CD4-positive, alpha-beta T cell treated with Interleukin-15 for 1 hour (primary cell): ENCODE data around the gene MIDN.

Source experiments
- DNase-seq: peaks from one replicate; pipeline ENCODE4 v3.0.0-alpha.2; 2020

The MIDN gene

GRCh38 chr19:1270854-1271527 is 22.6 kb downstream of the MIDN start:
- DNase-seq = no peak

DNA sequence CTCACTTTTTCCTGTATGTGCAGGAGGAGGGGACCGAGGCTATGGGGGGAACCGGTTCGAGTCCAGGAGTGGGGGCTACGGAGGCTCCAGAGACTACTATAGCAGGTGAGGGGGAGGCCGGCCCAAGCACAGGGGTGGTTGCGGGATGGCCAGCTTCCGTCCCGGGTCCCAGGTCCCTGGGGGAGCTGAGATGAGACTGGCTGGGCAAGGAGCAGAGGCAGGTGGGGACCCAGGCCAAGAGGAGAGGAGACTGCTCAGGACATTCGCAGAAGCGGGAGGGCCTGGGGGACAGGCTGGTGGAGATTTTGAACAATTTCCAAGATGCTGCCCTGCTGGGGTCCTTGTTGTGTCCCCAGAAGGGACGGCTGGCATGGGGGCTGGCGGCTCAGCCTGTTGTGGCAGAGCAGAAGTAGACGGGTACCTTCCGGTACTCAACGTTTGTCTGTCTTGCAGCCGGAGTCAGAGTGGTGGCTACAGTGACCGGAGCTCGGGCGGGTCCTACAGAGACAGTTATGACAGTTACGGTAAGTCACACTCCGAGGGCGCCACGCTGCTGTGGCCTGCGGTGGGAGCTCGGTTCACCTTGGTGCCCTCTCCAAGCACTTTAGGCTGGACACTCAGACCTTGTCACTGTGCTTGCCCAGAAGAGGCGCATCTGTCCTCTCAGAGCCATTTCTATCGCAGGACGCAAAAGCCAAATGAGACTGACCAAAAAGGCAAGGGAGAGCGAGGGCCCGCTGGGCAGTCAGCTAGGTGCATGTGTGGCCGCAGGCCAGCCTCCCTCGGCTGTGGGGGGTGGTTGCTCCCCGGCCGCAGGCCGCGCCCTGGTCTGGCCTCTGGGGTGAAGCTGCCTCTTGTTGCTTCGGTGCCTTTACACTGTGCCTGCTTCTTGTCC is 23.4 kb downstream of the MIDN start:
- no peak for DNase-seq

DNA sequence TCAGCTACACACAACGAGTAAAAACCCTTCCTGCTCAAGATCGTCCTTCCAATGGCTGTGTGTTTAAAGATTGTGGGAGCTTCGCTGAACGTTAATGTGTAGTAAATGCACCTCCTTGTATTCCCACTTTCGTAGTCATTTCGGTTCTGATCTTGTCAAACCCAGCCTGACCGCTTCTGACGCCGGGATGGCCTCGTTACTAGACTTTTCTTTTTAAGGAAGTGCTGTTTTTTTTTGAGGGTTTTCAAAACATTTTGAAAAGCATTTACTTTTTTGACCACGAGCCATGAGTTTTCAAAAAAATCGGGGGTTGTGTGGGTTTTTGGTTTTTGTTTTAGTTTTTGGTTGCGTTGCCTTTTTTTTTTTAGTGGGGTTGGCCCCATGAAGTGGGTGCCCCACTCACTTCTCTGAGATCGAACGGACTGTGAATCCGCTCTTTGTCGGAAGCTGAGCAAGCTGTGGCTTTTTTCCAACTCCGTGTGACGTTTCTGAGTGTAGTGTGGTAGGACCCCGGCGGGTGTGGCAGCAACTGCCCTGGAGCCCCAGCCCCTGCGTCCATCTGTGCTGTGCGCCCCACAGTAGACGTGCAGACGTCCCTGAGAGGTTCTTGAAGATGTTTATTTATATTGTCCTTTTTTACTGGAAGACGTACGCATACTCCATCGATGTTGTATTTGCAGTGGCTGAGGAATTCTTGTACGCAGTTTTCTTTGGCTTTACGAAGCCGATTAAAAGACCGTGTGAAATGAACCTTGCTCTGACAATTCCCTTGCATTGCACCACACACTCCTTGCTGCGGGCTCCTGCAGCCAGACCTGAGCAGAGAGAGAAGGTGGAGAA is 24.3 kb downstream of the MIDN start:
- no peak for DNase-seq

DNA sequence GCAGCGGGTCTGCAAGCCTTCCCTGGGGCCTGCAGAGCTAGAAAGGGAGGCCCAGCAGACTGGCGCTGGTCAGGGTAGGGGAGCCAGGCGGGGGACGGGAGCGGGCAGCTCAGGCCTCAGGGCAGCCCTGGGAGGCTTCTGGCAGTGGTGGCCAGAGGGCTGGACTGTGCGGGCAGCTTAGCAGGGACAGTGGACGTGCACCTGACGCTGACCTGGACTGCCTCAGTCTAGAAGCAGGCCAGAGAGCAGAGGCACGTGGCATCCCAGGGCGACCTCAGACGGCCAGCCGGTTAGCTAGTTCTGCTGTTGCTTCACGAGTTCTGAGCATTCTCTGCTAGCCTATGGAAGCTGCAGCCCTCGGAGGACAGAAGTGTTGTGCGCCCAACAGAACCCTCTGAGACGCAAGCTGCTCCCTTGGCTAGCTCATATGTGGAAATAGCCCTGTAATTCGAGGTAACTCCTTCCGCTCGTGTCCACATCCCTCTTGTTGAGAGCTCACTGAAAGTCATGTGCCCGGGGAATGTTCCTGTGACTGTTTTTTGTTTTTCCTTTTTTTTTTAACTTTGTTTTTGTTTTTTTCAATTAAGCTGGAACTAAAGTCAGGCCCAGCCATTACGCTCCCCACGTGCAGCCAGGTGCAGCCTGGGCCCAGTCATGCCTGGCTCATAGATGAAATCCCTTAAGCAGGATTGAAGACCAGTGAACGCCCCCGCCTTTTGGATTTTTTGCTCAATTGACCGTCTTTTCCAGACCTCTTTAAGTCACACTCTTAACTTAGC is 25.1 kb downstream of the MIDN start:
- DNase-seq = no peak

- no peak for DNase-seq
Measured at GRCh38 chr19:1274081-1274851, 25.9 kb downstream of the MIDN start.

GRCh38 chr19:1274852-1275259 is 26.5 kb downstream of the MIDN start:
- no peak for DNase-seq

- DNase-seq = peak; percentile 97
Measured at GRCh38 chr19:1275260-1275975, 27.0 kb downstream of the MIDN start, which contains the start of gene FAM174C. TSS of gene FAM174C (plus strand) at chr19:1275530. CDS start at chr19:1275550, 20 bp downstream.

DNA sequence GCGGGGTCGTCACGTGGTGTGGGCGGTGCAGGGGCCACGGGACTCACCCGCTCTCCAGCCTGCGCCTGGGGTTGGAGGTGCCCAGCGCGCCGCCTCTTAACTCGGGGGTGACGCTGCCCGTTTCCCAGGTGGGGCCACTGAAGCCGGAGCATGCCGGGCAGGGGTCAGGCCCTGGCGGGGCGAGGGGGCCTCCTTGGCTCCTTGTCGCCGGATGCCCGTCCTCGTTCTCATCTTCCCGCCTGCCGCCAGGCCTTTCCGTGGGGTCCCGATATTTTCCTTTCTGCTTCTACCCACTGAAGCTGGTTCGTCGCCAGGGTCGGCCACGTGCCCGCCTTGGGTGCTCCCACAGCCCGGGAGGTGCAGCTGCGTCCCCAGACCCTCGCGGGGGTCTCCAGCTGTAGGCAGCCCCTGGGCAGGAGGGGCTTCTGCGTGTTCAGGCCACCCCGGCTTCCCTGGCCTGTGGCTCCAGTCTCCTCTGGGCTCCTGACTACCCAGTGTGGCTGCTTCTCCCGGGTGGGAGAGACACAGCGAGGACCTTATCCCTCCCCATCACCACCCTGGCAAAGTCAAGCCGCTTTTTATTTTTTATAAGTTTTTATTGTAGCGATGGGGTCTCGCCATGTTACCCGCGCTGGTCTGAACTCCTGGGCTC is 27.7 kb downstream of the MIDN start:
- DNase-seq = no peak

DNA sequence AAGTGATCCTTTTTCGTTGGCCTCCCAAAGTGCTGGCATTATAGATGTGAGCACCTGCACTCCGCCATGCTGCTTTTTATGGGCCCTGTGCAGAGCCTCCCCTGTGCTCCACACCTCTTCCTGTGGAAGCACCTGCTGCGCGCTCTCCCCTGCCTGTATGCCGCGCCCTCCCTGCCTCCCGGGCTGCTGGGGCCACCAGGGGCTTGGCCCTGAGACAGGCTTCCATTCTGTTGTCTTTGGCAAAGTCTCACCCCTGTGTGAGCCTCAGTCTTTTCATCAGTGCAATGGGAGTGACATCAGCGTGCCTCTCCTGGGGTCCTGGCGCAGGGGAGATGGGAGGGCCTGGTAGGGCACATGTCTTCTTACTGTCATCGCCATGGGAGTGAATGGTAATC is 28.2 kb downstream of the MIDN start:
- no peak for DNase-seq

DNA sequence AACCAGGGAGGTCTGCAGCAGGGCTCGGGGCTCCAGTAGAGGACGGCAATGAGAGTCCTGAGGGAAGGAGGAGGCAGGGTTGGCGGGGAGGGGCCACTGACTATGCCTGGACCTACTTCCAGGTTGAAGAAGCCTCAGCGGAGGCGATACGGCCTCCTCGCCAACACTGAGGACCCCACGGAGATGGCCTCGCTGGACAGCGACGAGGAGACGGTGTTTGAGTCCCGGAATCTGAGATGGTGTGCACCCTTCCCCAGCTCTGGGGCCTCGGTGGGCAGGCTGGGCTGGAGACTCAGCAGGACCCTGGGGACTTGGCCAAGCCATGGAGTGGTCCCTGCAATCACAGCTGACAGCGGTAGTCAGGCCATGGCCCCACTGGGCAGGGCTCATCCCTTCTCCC is 28.7 kb downstream of the MIDN start:
- DNase-seq = no peak

DNA sequence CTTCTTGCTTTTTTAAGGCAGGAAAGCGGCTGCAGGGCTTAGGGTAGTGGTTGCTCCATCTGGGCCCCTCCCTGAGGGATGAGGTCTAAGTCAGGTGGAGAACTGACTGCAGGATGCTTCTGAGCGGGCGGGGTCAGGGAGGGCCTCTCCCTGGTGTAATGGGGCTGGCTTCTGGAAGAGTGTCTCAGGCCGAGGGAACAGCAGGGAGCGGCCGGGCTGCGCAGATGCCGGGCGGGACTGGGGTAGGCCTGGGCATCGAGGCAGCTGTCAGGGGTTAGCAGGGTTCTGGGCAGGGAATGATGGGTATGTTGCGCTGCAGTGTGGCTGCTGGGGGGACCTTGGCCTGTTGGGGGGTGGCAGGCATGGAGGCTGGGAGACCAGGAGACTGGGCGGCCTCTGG is 29.7 kb downstream of the MIDN start:
- DNase-seq = no peak

- DNase-seq = no peak
Measured at GRCh38 chr19:1278713-1279660, 30.6 kb downstream of the MIDN start.

GRCh38 chr19:1279782-1280341 is 31.5 kb downstream of the MIDN start:
- DNase-seq = peak; percentile 79

GRCh38 chr19:1280636-1281568 is 32.5 kb downstream of the MIDN start:
- DNase-seq = no peak

DNA sequence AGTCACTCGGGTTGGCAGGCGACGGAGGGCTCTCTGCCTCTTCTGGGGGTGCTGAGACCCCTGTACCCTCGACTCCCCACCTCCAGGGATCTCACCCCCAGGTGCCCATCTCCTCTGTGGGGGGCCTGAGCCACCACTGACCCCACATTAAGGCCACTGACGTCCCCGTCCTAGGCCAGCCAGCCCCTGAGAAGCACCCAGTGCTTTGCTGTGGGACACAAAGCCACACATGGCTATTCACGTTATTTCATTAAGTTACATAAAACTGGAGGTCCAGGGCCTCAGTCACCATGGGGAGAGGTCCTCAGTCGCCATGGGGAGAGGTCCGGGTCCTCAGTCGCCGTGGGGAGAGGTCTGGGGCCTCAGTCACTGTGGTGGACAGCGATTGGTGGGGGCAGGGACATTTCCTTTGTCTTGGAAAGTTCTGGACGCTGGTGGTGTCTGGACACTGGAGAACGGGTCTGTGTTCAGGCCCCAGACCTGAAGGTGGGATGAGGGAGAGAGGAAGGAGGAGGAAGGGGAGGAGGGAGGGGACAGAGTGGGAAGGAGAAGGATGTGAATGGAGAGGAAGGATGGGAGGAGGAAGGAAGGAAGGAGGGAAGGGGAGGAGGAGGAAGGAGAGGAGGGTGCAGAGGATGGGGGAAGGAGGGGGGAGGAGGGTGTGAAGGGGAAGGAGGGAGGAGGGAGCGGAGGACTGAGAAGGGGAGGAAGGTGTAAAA is 33.3 kb downstream of the MIDN start:
- DNase-seq = no peak

GRCh38 chr19:1282588-1283206 is 34.3 kb downstream of the MIDN start:
- no peak for DNase-seq
